Cerebellar cortex (tissue), 1 donor: ENCODE results near the gene LAMC3.
A peak's percentile ranks its signal among the peaks of the same experiment; 100 is the strongest.
"Not testable (repeated sequence)": the region's sequence is repeated elsewhere in the genome, so short reads cannot be mapped to it uniquely, and the experiment has no call there.

Experiments
- DNase-seq: peaks from one replicate; pipeline ENCODE4 v3.0.0-alpha.2; 2015; ENCODE audit warnings: low spot score

Gene LAMC3

GRCh38 chr9:130991778-130992681 lies 16.9 kb upstream of the LAMC3 start:
- DNase-seq, result no peak

GRCh38 chr9:130992682-130993032 lies 16.3 kb upstream of the LAMC3 start:
- DNase-seq, result no peak

GRCh38 chr9:130993303-130994030 lies 15.5 kb upstream of the LAMC3 start:
- DNase-seq, result no peak

GRCh38 chr9:130994135-130995085 lies 14.6 kb upstream of the LAMC3 start:
- DNase-seq, result no peak

- DNase-seq, result peak; percentile 12
These were observed 13.6 kb upstream of the LAMC3 start for GRCh38 chr9:130995086-130996011.

GRCh38 chr9:130996205-130996604 lies 12.8 kb upstream of the LAMC3 start:
- DNase-seq, result no peak

- no peak for DNase-seq
These were observed 12.1 kb upstream of the LAMC3 start for GRCh38 chr9:130996676-130997394.

GRCh38 chr9:130997395-130997684 lies 11.6 kb upstream of the LAMC3 start:
- DNase-seq, result no peak

GRCh38 chr9:130997925-130998596 lies 10.9 kb upstream of the LAMC3 start:
- DNase-seq, result peak; percentile 57

GRCh38 chr9:130998597-130999244 lies 10.3 kb upstream of the LAMC3 start:
- DNase-seq, result no peak

- DNase-seq, result no peak
These were observed 9.7 kb upstream of the LAMC3 start for GRCh38 chr9:130999245-130999623.

- not testable (repeated sequence) for DNase-seq
These were observed 8.4 kb upstream of the LAMC3 start for GRCh38 chr9:131000526-131000925.

GRCh38 chr9:131001021-131001420 lies 8.0 kb upstream of the LAMC3 start:
- no peak for DNase-seq

GRCh38 chr9:131001990-131002389 lies 7.0 kb upstream of the LAMC3 start:
- no peak for DNase-seq

- no peak for DNase-seq
These were observed 2.4 kb upstream of the LAMC3 start for GRCh38 chr9:131006601-131007000.

- no peak for DNase-seq
These were observed 888 bp upstream of the LAMC3 start for GRCh38 chr9:131008086-131008485.

GRCh38 chr9:131008563-131008908 lies 438 bp upstream of the LAMC3 start:
- DNase-seq, result no peak

GRCh38 chr9:131010482-131011273 lies 1.7 kb downstream of the LAMC3 start:
- no peak for DNase-seq
